Fibroblast of upper back skin (primary cell): ENCODE results near the gene BTBD2.

Experiments
- DNase-seq: peaks from one replicate; pipeline ENCODE4 v3.0.0-alpha.2; 2013

The BTBD2 gene

GRCh38 chr19:2015608-2015950 is at the start of gene BTBD2:
TSS of gene BTBD2 (minus strand) at chr19:2015714. CDS start at chr19:2015703, 11 bp downstream.
- DNase-seq, result peak; percentile 73

- no peak for DNase-seq
These were observed 49.4 kb upstream of the BTBD2 start for GRCh38 chr19:2064788-2065524.

- DNase-seq, result no peak
These were observed 48.9 kb upstream of the BTBD2 start for GRCh38 chr19:2064395-2064787.

GRCh38 chr19:2063824-2064223 is 48.3 kb upstream of the BTBD2 start:
- DNase-seq, result no peak

GRCh38 chr19:2062770-2063169 is 47.3 kb upstream of the BTBD2 start:
- DNase-seq, result no peak

GRCh38 chr19:2062389-2062729 is 46.8 kb upstream of the BTBD2 start:
- DNase-seq, result no peak

- peak; percentile 98 for DNase-seq
These were observed 46.2 kb upstream of the BTBD2 start for GRCh38 chr19:2061495-2062388.

GRCh38 chr19:2060884-2061494 is 45.5 kb upstream of the BTBD2 start:
- peak; percentile 56 for DNase-seq

- peak; percentile 84 for DNase-seq
These were observed 44.1 kb upstream of the BTBD2 start for GRCh38 chr19:2059422-2060201.

GRCh38 chr19:2058570-2059421 is 43.3 kb upstream of the BTBD2 start:
- no peak for DNase-seq

- no peak for DNase-seq
These were observed 42.3 kb upstream of the BTBD2 start for GRCh38 chr19:2057484-2058469.

- DNase-seq, result no peak
These were observed 41.3 kb upstream of the BTBD2 start for GRCh38 chr19:2056837-2057192.

- DNase-seq, result peak; percentile 79
These were observed 40.7 kb upstream of the BTBD2 start for GRCh38 chr19:2055931-2056836.

- no peak for DNase-seq
These were observed 39.2 kb upstream of the BTBD2 start for GRCh38 chr19:2054763-2055162.

- DNase-seq, result peak; percentile 24
These were observed 38.3 kb upstream of the BTBD2 start for GRCh38 chr19:2053601-2054389.

- no peak for DNase-seq
These were observed 36.5 kb upstream of the BTBD2 start for GRCh38 chr19:2051773-2052704.

- DNase-seq, result peak; percentile 86
These were observed 35.7 kb upstream of the BTBD2 start, which contains the start of gene MKNK2 for GRCh38 chr19:2050991-2051772. TSS of gene MKNK2 (minus strand) at chr19:2051244. CDS start at chr19:2050851, 393 bp downstream.
